ENCODE results near the gene DENND5B. TPM values are rescaled to one million over a fixed set of nuclear protein-coding genes. Genes with fewer than 3 reads are reported as not detected.
A peak's percentile ranks its signal among the peaks of the same experiment; 100 is the strongest.

DENND5B gene
- total and polyA plus RNA-seq, 2 of the 4 experiments (the other 2 are of a cell fraction) = 5.5 to 13.4 TPM

GRCh38 chr12:31618228-31619025 is 27.5 kb upstream of the DENND5B start:
- H3K4ac ChIP-seq (ENCODE audit: low read depth, low read length) = no peak overlapping the region
- H2BK15ac ChIP-seq (ENCODE audit: low read depth, low read length) = no peak overlapping the region
- H3K4me3 ChIP-seq (ENCODE audit: insufficient read depth, low read depth, low read length) = no peak overlapping the region
- dilution Hi-C loops (cut with HindIII; ENCODE audit: low sequenced_read_pairs, unreplicated experiment) (no loop called here), intact Hi-C loops (cut with micrococcal nuclease) (no loop called here), in situ Hi-C loops (cut with MboI; ENCODE audit: low sequenced_read_pairs) (no loop called here)
- H4K91ac ChIP-seq (ENCODE audit: insufficient read depth, low read depth, low read length) = no peak overlapping the region
- no peak overlapping the region for H2BK20ac ChIP-seq (ENCODE audit: low read depth, low read length)
- no peak overlapping the region for H3K14ac ChIP-seq (replicated peaks; ENCODE audit: low read depth, low read length)
- H2AK9ac ChIP-seq (replicated peaks; ENCODE audit: low read depth, low read length, poor library complexity) = no peak overlapping the region
- H3K18ac ChIP-seq (ENCODE audit: low read depth, low read length) = no peak overlapping the region
- no peak overlapping the region for H2AFZ ChIP-seq (replicated peaks; ENCODE audit: low read length, poor library complexity)
- no CpG with 5 or more reads among the region's 3 CpGs for WGBS, 2 experiments (ENCODE audit: extremely low coverage in 2 of 2, insufficient read length in 1 of 2)
- no peaks in the 10 kb centered on the region for H3K9me3 ChIP-seq (ENCODE audit: control insufficient read depth, insufficient read depth, low read length)
- no peaks in the 10 kb centered on the region for H4K20me1 ChIP-seq (ENCODE audit: insufficient read depth, low read length)
- H3K4me1 ChIP-seq (ENCODE audit: control insufficient read depth, insufficient read depth, low read length) = no peaks in the 10 kb centered on the region
- TF ChIP-seq MAFK (IDR thresholded peaks at IDR 0.05; ENCODE audit: low read depth, low read length) (no peak), RFX5 (IDR thresholded peaks at IDR 0.05; ENCODE audit: low read depth, low read length) (no peak)
- no peaks in the 10 kb centered on the region for H3K9me1 ChIP-seq (ENCODE audit: insufficient read depth, low read length)
- no peak overlapping the region for H3K9ac ChIP-seq (ENCODE audit: low read depth, low read length)
- H2AK5ac ChIP-seq (ENCODE audit: low read depth, low read length) = no peak overlapping the region
- H4K5ac ChIP-seq (ENCODE audit: low read depth, low read length) = no peak overlapping the region
- no peaks in the 10 kb centered on the region for H3K36me3 ChIP-seq (ENCODE audit: control insufficient read depth, insufficient read depth, low read length)
- no TSS peak for BruUV-seq (replicated peaks)
- H4K8ac ChIP-seq (ENCODE audit: low read depth in 2 of 2, low read length in 2 of 2) = no peak overlapping the region
- POLR2A ChIA-PET (ENCODE audit: unreplicated experiment) = no interaction called here
- peak; percentile 26 for DNase-seq
- ATAC-seq (ENCODE audit: low read depth) = no peak
- no peaks in the 10 kb centered on the region for H3K79me1 ChIP-seq (ENCODE audit: low read depth in 1 of 2, low read length in 2 of 2)
- H3K27me3 ChIP-seq (ENCODE audit: control insufficient read depth, insufficient read depth, low read length) = no peaks in the 10 kb centered on the region
- no peak overlapping the region for H3K27ac ChIP-seq (ENCODE audit: insufficient read depth, low read length)
- H2BK5ac ChIP-seq (ENCODE audit: low read depth, low read length, poor library complexity, severe bottlenecking) = no peak overlapping the region
- no peak overlapping the region for H3K23ac ChIP-seq (ENCODE audit: low read depth, low read length)
- H3K4me2 ChIP-seq (ENCODE audit: low read depth, low read length) = no peak overlapping the region
- no peak overlapping the region for H3K56ac ChIP-seq (ENCODE audit: extremely low read depth, insufficient read depth, low read length)
- CTCF ChIA-PET = no interaction called here
- H2BK120ac ChIP-seq (ENCODE audit: low read depth, low read length) = no peak overlapping the region

All from IMR-90 (cell line).